Measurements from ENCODE around the gene SFXN2.
"Not testable (repeated sequence)": the region's sequence is repeated elsewhere in the genome, so short reads cannot be mapped to it uniquely, and the experiment has no call there.

The SFXN2 gene

GRCh38 chr10:102679596-102679995 is 34.8 kb upstream of the SFXN2 start:
- no peak for DNase-seq (ENCODE audit: low read depth in 2 of 2)

- DNase-seq (ENCODE audit: low read depth in 2 of 2) = no peak
Measured at GRCh38 chr10:102681696-102682095, 32.7 kb upstream of the SFXN2 start.

GRCh38 chr10:102682416-102682815 is 32.0 kb upstream of the SFXN2 start:
- DNase-seq (ENCODE audit: low read depth in 2 of 2) = no peak

GRCh38 chr10:102682981-102683380 is 31.5 kb upstream of the SFXN2 start:
- DNase-seq (ENCODE audit: low read depth in 2 of 2) = no peak

- no peak for DNase-seq (ENCODE audit: low read depth in 2 of 2)
Measured at GRCh38 chr10:102683736-102684135, 30.7 kb upstream of the SFXN2 start.

GRCh38 chr10:102691285-102692066 is 23.0 kb upstream of the SFXN2 start:
- no peak for DNase-seq (ENCODE audit: low read depth in 2 of 2)

GRCh38 chr10:102695401-102695800 is 19.0 kb upstream of the SFXN2 start:
- not testable (repeated sequence) for DNase-seq (ENCODE audit: low read depth in 2 of 2)

GRCh38 chr10:102696736-102697135 is 17.7 kb upstream of the SFXN2 start:
- no peak for DNase-seq (ENCODE audit: low read depth in 2 of 2)

- no peak for DNase-seq (ENCODE audit: low read depth in 2 of 2)
Measured at GRCh38 chr10:102698894-102699293, 15.5 kb upstream of the SFXN2 start.

GRCh38 chr10:102701272-102701671 is 13.2 kb upstream of the SFXN2 start:
- no peak for DNase-seq (ENCODE audit: low read depth in 2 of 2)

- no peak for DNase-seq (ENCODE audit: low read depth in 2 of 2)
Measured at GRCh38 chr10:102701796-102702195, 12.6 kb upstream of the SFXN2 start.

- no peak for DNase-seq (ENCODE audit: low read depth in 2 of 2)
Measured at GRCh38 chr10:102702742-102703141, 11.7 kb upstream of the SFXN2 start.

- DNase-seq (ENCODE audit: low read depth in 2 of 2) = peak; percentile 51 to 60
Measured at GRCh38 chr10:102704915-102705314, 9.5 kb upstream of the SFXN2 start.

GRCh38 chr10:102705531-102705930 is 8.9 kb upstream of the SFXN2 start:
- DNase-seq (ENCODE audit: low read depth in 2 of 2) = no peak

- DNase-seq (ENCODE audit: low read depth in 2 of 2) = peak; percentile 46 to 47
Measured at GRCh38 chr10:102710609-102711008, 3.8 kb upstream of the SFXN2 start.

- no peak for DNase-seq (ENCODE audit: low read depth in 2 of 2)
Measured at GRCh38 chr10:102712089-102712488, 2.3 kb upstream of the SFXN2 start.

- DNase-seq (ENCODE audit: low read depth in 2 of 2) = no peak
Measured at GRCh38 chr10:102712843-102713538, 1.4 kb upstream of the SFXN2 start.

- DNase-seq (ENCODE audit: low read depth in 2 of 2) = no peak
Measured at GRCh38 chr10:102713539-102713813, 960 bp upstream of the SFXN2 start.

- peak; percentile 98 for DNase-seq (ENCODE audit: low read depth in 2 of 2)
Measured at GRCh38 chr10:102713814-102714620, 419 bp upstream of the SFXN2 start, which contains the start of gene ARL3. Gene ARL3 (minus strand): TSS chr10:102714397. CDS start chr10:102714275, 122 bp downstream.

GRCh38 chr10:102715880-102716279 is 1.4 kb downstream of the SFXN2 start:
- DNase-seq (ENCODE audit: low read depth in 2 of 2) = no peak

- DNase-seq (ENCODE audit: low read depth in 2 of 2) = not testable (repeated sequence)
Measured at GRCh38 chr10:102716900-102717565, 2.6 kb downstream of the SFXN2 start.

GRCh38 chr10:102718220-102718619 is 3.8 kb downstream of the SFXN2 start:
- no peak for DNase-seq (ENCODE audit: low read depth in 2 of 2)
